ENCODE measurements around the gene LLGL2.
"Not testable (repeated sequence)": the region's sequence is repeated elsewhere in the genome, so short reads cannot be mapped to it uniquely, and the experiment has no call there.

Gene LLGL2

DNA sequence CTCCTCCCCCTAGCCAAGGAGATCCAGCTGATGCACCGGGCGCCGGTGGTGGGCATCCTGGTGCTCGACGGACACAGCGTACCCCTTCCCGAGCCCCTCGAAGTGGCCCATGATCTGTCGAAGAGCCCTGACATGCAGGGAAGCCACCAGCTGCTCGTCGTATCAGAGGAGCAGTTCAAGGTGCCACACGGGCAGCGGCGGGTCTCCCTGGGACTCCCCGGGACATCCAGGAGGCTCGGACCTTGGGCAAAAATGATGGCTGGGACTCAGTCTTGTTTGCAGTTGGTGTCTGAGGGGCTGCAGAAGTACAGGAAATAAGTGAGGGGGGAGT lies 46.4 kb downstream of the LLGL2 start:
- peak; percentile 56 for FAIRE-seq
- DNase-seq (ENCODE audit: insufficient read length, low spot score): no peak
- TF ChIP-seq POLR2A (IDR thresholded peaks at IDR 0.05; ENCODE audit: low read depth, low read length): no peak
- no peak for TF ChIP-seq PAX5 (IDR thresholded peaks at IDR 0.05; ENCODE audit: insufficient read depth, low read length, severe bottlenecking)
- TF ChIP-seq POLR2AphosphoS5 (IDR thresholded peaks at IDR 0.05; ENCODE audit: low read depth, low read length): no peak
- TF ChIP-seq TAF1 (IDR thresholded peaks at IDR 0.05; ENCODE audit: low read depth, low read length): no peak
- TF ChIP-seq POU2F2 (IDR thresholded peaks at IDR 0.05; ENCODE audit: low read depth, low read length): no peak
- TF ChIP-seq SPI1 (IDR thresholded peaks at IDR 0.05; ENCODE audit: low read depth, low read length): no peak

GRCh38 chr17:75572713-75573539 lies 47.4 kb downstream of the LLGL2 start:
- no peak for DNase-seq (ENCODE audit: insufficient read length, low spot score)
- FAIRE-seq: no peak
- TF ChIP-seq PAX5 (IDR thresholded peaks at IDR 0.05; ENCODE audit: insufficient read depth, low read length, severe bottlenecking): no peak
- TF ChIP-seq POU2F2 (IDR thresholded peaks at IDR 0.05; ENCODE audit: low read depth, low read length): no peak
- no peak for TF ChIP-seq TAF1 (IDR thresholded peaks at IDR 0.05; ENCODE audit: low read depth, low read length)
- TF ChIP-seq SPI1 (IDR thresholded peaks at IDR 0.05; ENCODE audit: low read depth, low read length): no peak
- TF ChIP-seq POLR2A (IDR thresholded peaks at IDR 0.05; ENCODE audit: low read depth, low read length): no peak

GRCh38 chr17:75573540-75573957 lies 48.1 kb downstream of the LLGL2 start:
- DNase-seq (ENCODE audit: insufficient read length, low spot score) (no peak), FAIRE-seq (no peak)
- TF ChIP-seq PAX5 (IDR thresholded peaks at IDR 0.05; ENCODE audit: insufficient read depth, low read length, severe bottlenecking) (no peak), SPI1 (IDR thresholded peaks at IDR 0.05; ENCODE audit: low read depth, low read length) (no peak), TAF1 (IDR thresholded peaks at IDR 0.05; ENCODE audit: low read depth, low read length) (no peak)

- FAIRE-seq (no peak), DNase-seq (ENCODE audit: insufficient read length, low spot score) (no peak)
- TF ChIP-seq POLR2A (IDR thresholded peaks at IDR 0.05; ENCODE audit: low read depth, low read length) (no peak), TAF1 (IDR thresholded peaks at IDR 0.05; ENCODE audit: low read depth, low read length) (no peak), POU2F2 (IDR thresholded peaks at IDR 0.05; ENCODE audit: low read depth, low read length) (no peak), SPI1 (IDR thresholded peaks at IDR 0.05; ENCODE audit: low read depth, low read length) (no peak), POLR2AphosphoS5 (IDR thresholded peaks at IDR 0.05; ENCODE audit: low read depth, low read length) (no peak), PAX5 (IDR thresholded peaks at IDR 0.05; ENCODE audit: insufficient read depth, low read length, severe bottlenecking) (no peak)
These were observed 48.5 kb downstream of the LLGL2 start for GRCh38 chr17:75573994-75574393.

GRCh38 chr17:75574404-75575036 lies 49.0 kb downstream of the LLGL2 start:
- FAIRE-seq: no peak
- no peak for DNase-seq (ENCODE audit: insufficient read length, low spot score)
- TF ChIP-seq POLR2A (IDR thresholded peaks at IDR 0.05; ENCODE audit: low read depth, low read length): no peak
- no peak for TF ChIP-seq TAF1 (IDR thresholded peaks at IDR 0.05; ENCODE audit: low read depth, low read length)
- no peak for TF ChIP-seq POU2F2 (IDR thresholded peaks at IDR 0.05; ENCODE audit: low read depth, low read length)
- no peak for TF ChIP-seq SPI1 (IDR thresholded peaks at IDR 0.05; ENCODE audit: low read depth, low read length)
- no peak for TF ChIP-seq POLR2AphosphoS5 (IDR thresholded peaks at IDR 0.05; ENCODE audit: low read depth, low read length)
- TF ChIP-seq PAX5 (IDR thresholded peaks at IDR 0.05; ENCODE audit: insufficient read depth, low read length, severe bottlenecking): no peak

- TF ChIP-seq POU2F2 (IDR thresholded peaks at IDR 0.05; ENCODE audit: low read depth, low read length) (no peak), TAF1 (IDR thresholded peaks at IDR 0.05; ENCODE audit: low read depth, low read length) (no peak), SPI1 (IDR thresholded peaks at IDR 0.05; ENCODE audit: low read depth, low read length) (no peak), PAX5 (IDR thresholded peaks at IDR 0.05; ENCODE audit: insufficient read depth, low read length, severe bottlenecking) (no peak), POLR2A (IDR thresholded peaks at IDR 0.05; ENCODE audit: low read depth, low read length) (no peak)
- FAIRE-seq: no peak
- no peak for DNase-seq (ENCODE audit: insufficient read length, low spot score)
These were observed 49.7 kb downstream of the LLGL2 start for GRCh38 chr17:75575197-75575596.

DNA sequence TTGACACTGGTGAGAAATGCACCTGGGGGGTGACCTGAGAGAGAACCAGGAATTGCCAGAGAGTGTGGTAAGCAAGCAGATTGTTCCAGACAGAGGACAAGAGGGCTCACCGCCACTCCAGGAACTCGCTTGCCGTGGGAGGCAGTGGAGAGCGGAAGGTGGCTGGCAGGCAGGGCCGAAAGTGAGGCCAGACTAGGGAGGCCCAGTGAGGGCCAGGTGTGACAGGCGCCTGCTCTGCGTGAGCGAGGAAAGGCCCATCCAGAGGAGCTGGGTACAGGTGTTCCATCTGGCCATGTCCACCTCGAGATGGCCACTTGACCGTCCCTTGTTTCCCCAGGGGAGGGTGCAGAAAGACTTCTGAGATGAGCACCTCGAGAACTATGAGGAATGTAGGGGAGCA lies 50.2 kb downstream of the LLGL2 start:
- DNase-seq (ENCODE audit: insufficient read length, low spot score) (no peak), FAIRE-seq (no peak)
- TF ChIP-seq PAX5 (IDR thresholded peaks at IDR 0.05; ENCODE audit: insufficient read depth, low read length, severe bottlenecking) (no peak), SPI1 (IDR thresholded peaks at IDR 0.05; ENCODE audit: low read depth, low read length) (no peak), POLR2AphosphoS5 (IDR thresholded peaks at IDR 0.05; ENCODE audit: low read depth, low read length) (no peak), POLR2A (IDR thresholded peaks at IDR 0.05; ENCODE audit: low read depth, low read length) (no peak), TAF1 (IDR thresholded peaks at IDR 0.05; ENCODE audit: low read depth, low read length) (no peak), POU2F2 (IDR thresholded peaks at IDR 0.05; ENCODE audit: low read depth, low read length) (no peak)

- no peak for TF ChIP-seq POLR2AphosphoS5 (IDR thresholded peaks at IDR 0.05; ENCODE audit: low read depth, low read length)
- no peak for TF ChIP-seq POLR2A (IDR thresholded peaks at IDR 0.05; ENCODE audit: low read depth, low read length)
- TF ChIP-seq SPI1 (IDR thresholded peaks at IDR 0.05; ENCODE audit: low read depth, low read length): no peak
- TF ChIP-seq TAF1 (IDR thresholded peaks at IDR 0.05; ENCODE audit: low read depth, low read length): no peak
- TF ChIP-seq POU2F2 (IDR thresholded peaks at IDR 0.05; ENCODE audit: low read depth, low read length): no peak
- TF ChIP-seq PAX5 (IDR thresholded peaks at IDR 0.05; ENCODE audit: insufficient read depth, low read length, severe bottlenecking): no peak
- no peak for FAIRE-seq
- no peak for DNase-seq (ENCODE audit: insufficient read length, low spot score)
These were observed 51.2 kb downstream of the LLGL2 start for GRCh38 chr17:75576661-75577060.

DNA sequence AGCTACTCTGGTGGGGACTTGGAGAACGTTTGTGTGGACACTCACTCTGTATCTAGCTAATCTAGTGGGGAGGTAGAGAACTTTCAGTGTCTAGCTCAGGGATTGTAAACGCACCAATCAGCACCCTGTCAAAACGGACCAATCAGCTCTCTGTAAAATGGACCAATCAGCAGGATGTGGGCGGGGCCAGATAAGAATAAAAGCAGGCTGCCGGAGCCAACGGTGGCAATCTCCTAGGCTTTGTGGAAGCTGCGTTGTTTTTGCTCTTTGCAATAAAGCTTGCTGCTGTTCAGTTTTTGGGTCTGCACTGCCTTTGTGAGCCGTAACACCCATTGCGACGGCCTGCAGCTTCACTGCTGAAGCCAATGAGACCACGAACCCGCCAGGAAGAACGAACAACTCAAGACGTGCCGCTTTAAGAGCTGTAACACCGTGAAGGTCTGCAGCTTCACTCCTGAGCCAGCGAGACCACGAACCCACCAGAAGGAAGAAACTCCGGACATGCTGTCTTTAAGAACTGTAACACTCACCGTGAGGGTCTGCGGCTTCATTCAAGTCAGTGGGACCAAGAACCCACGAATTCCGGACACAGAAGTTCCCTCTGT lies 55.7 kb downstream of the LLGL2 start:
- not testable (repeated sequence) for FAIRE-seq; DNase-seq (ENCODE audit: insufficient read length, low spot score)

DNA sequence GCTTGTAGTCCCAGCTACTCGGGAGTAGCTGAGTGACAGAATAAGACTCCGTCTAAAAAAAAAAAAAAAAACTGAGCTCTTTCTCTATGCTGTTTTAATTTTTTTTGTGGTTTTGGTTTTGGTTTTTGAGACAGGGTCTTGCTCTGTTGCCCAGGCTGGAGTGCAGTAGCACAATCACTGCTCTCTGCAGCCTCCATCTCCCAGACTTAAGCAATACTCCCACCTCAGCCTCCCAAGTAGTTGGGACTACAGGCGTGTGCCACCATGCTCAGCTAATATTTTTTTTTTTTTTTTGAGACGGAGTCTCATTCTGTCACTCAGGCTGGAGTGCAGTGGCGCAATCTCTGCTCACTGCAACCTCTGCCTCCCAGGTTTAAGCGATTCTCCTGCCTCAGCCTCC lies 57.7 kb downstream of the LLGL2 start:
- not testable (repeated sequence) for FAIRE-seq; DNase-seq (ENCODE audit: insufficient read length, low spot score)

Data from GM12891 (cell line).